Muscle of arm (tissue), 14 donors: ENCODE results near the gene ECT2L. TPM values are rescaled to one million over a fixed set of nuclear protein-coding genes. Genes with fewer than 3 reads are reported as not detected.

Experiments used
- DNase-seq: peaks from one replicate; pipeline ENCODE4 v3.0.0-alpha.2; 2013
- long read RNA-seq, 11 donors: transcript quantifications; one replicate each; lab custom pipeline, GENCODE V29; 2026
- polyA plus RNA-seq, 12 donors: library from polyadenylated mRNA; unstranded; fragments of 120-200 nt; gene quantifications; one replicate each; pipeline ENCODE4 v1.2.1, GENCODE V29; 2013; ENCODE audit not compliant: insufficient read length in 12 of 12

Gene ECT2L, protein sequence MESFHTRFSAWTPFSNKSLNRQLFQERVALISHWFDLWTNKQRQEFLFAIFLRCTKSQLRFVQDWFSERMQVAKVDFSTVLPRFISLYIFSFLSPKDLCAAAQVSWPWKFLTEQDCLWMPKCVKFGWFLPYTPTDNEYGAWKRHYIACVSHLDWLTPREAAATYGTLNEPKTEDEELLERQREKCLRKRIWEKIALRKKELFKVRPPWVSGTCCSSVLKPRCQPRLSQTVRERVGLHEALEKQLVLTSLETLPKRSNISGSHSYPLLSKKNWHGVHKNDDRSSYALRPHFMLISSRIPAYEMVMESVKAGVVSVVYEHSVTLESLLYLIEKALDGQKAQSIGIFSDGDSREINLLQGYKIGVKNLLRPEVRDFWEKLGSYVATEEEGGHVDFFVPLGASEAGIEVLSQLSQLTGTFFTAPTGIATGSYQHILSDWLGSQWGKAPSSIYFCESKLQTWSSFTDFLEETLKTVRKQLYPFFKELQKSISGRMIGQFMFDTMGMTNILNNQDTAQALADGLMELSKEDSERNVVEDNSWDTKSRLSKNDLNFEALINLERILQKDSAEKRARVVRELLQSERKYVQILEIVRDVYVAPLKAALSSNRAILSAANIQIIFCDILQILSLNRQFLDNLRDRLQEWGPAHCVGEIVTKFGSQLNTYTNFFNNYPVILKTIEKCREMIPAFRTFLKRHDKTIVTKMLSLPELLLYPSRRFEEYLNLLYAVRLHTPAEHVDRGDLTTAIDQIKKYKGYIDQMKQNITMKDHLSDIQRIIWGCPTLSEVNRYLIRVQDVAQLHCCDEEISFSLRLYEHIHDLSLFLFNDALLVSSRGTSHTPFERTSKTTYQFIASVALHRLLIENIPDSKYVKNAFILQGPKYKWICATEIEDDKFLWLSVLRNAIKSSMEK
- polyA plus RNA-seq = under 1 TPM in 10 of 12 donors, not detected in 2; 0.12 to 0.56 (median 0.24) TPM
- long read RNA-seq, donor 1 = 0 reads
- long read RNA-seq, donor 2 = 0 reads
- long read RNA-seq, donor 3 = 0 reads
- long read RNA-seq, donor 4 = 0 reads
- long read RNA-seq, donor 5 = 0 reads
- long read RNA-seq, donor 6 = 0 reads
- long read RNA-seq, donor 7 = 0 reads
- long read RNA-seq, donor 8 = 0 reads
- long read RNA-seq, donor 9 = 0 reads
- long read RNA-seq, donor 10 = 0 reads
- long read RNA-seq, donor 11 = 0 reads

DNA sequence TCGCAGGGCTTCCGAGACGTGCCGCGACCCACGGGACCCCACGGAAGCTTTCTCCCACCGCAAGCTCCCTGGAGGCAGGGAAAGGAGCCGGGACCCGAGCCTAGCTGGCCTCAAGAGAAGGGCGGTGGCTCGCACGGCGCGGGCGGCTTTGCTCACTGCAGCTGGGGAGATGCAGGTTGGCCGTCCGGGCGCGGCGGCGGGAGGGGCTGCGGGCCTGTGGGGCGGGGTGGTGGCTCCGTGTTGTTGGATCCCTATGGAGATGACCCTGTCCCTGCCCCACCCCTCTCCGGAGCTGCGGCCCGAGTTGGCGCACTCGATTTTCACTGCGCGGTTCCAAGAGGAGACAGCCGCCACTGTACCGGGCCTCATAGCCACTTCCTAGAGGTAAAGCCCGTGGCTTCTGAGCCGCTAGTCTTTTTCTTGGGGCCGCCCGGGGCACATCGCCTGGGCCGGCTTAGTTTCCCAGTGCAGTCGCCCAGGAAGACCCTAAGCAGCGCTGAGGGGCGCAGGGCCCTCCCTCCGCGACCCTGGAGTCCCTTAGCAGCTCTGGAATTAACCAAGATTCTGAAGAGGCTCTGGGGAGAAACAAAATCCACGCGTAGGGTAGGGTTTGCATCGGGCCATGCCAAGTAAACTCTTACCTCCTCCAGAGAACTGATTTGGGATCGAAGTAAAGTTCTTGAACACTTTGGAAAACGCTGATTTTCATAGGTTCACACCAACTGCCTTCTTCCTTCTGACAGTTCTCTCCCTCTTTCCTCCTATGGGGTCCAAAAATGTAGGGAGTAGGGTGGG lies at the start of gene ECT2L:
ECT2L (plus strand) TSS at position 279 of the 795 bp plus-strand sequence. CDS start 17,188 bp downstream, outside the sequence.
- peak; percentile 57 for DNase-seq

DNA sequence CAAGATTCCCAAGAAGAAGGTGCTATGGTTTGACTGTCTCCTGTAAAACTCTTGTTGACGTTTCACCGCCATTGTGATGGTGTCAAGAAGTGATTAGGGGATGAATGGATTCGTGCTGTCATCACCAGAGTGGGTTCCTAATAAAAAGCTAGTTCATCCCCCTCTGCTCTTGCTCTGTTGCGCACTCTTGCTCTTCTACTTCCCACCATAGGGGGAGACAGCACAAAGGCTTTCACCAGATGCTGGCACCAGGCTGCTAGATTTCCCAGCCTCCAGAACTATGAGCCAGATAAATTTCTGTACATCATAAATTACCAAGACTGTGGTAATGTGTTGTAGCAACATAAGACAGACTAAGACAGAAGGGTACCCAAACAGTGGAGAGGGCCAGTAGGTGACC lies 43.9 kb upstream of the ECT2L start:
- no peak for DNase-seq

DNA sequence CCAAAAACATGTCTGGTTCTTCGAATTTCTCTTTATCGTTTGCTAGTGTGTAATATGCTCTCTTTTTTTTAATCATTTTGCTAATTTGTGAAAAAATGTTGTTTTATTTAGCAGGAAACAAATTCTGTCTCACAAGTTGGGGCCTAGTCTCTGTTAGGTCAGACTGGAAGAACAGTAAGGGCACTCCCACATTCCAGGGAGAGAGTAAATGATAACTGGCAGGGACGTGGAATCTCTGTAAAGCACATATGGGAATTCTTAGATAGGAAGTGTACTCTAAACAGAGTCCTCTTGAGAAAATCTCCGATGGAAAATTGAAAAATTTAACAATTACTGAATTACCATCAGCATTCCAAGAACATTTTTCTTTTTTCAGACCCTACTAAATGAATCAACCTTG lies 38.8 kb upstream of the ECT2L start:
- peak; percentile 16 for DNase-seq

DNA sequence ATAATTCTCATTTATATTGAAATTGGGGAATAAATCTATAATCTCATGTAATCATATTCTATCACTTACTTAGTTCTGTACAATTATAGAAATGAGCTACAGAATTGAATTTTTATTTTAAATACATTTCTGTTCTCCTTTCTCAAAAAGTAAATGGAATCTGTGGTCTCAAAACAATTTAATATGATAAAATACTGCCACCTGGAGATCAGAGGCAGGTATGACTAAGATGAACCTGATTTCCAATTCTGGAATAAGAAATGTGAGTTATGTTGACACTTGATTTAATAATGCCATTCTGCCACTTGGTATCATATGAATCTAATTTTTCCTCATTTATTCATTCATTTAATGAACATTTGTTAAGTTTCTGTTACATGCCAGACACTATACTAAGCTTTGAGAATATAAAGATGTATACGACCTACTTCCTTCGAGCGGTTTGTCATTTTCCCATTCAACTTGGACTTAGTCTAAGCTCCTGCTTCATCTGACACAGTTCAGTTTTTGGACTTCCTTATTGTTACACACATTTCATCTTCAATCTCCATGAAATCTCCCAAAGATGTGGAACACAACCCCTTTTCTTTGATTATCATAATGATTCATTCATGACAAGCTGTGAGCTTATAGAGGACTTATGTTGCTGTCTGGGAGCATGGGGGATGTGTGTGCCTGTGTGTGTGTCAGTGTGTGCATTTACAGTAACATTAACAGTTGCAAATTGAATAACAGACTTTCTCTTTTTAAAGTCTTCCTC lies 29.8 kb upstream of the ECT2L start:
- peak; percentile 31 for DNase-seq

DNA sequence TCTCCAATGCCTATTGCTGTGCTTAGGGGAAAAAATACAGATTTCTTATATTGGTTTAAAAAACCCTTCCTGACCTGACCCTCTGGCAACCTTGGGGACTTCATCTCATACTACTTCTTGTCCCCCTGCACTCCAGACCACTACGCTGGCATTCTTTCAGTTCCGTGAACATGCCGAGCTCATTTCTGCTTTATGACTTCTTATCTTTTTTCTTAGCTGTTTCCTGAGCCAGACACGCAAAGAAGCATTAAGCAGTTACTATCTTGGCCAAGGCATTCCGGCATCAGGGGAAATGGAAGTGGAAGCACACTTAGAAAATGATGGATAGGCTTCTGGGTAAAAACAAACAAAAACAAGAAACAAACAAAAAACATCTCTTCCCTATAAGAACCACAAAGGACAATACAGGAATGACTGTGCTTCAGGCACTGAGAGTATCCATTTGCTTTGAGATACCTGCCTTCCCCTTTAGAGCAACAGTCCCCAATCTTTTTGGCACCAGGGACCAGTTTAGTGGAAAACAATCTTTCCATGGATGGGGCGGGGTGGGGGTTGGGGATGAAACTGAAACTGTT lies 26.7 kb upstream of the ECT2L start:
- peak; percentile 1 for DNase-seq

DNA sequence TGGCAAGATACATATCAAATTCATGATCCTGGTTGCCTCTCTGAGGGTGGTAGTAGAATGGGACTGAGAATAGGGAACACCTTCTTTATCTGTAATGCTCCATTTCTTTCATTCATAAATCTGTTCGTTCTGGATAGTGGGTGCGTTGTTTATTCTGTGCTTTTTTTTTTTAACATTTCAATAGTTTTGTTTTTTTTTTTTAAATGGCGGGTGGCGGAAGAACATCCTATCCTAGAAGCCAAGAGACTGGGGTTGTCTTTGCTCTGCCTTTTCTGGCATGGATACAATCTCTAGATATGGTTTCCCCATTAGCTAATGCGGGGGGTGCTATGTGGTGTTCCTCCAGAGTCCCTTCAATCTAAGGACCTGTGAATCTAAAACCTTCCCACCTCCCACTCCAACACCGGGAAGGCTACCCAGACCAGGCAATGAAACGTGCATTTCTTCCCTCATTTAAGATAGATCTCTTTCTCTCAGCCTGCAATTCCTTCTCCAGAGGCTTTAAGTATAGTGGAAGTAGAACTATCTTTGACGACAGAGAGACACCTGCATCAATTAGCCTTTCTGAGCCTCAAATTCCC lies 23.2 kb upstream of the ECT2L start:
- DNase-seq = no peak

DNA sequence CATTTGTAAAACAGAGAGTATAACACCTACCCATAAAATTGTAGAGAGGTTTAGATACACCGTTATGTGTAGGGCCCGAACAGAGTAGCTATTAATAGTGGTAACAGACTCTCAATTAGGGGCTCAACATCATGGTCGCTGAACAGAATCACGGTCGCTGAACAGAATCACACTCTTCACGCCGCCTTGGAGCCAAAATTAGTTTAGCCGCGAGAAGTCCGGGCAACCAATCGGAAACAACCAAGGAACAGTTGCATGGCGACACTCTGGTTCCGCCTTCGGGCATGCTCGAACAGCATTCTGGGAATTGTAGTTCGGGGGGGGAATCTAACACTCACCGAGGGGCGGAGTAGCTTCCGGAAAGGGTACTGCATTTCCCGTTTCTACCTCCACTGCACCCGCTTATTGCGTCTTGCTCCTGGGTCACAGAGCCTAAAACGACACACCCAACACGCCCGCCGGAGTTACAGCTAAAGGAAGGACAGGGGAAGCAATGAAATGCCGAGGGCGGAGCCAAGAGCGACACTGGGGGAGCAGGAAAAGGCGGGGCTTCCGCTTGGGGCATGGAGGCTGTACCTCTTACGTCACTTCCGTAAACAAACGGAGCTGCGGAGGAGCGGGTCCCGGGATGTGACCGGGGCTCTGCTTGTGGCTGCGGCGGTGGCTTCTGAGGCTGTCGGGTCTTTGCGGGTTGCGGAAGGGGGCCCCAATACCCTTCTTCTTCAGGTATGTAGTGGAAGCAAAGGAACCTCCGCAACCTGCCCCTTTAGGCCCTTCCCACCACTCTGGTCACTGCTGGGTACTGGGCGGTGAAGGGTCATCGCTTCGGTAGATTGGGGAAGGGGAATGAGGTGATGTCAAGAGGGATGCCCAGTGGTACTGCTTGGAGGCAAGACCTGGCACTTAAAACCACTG lies 22.5 kb upstream of the ECT2L start, which contains the start of gene CCDC28A:
CCDC28A (plus strand) TSS at position 593 of the 915 bp plus-strand sequence. CDS start 2,352 bp downstream, outside the sequence.
- peak; percentile 96 for DNase-seq

DNA sequence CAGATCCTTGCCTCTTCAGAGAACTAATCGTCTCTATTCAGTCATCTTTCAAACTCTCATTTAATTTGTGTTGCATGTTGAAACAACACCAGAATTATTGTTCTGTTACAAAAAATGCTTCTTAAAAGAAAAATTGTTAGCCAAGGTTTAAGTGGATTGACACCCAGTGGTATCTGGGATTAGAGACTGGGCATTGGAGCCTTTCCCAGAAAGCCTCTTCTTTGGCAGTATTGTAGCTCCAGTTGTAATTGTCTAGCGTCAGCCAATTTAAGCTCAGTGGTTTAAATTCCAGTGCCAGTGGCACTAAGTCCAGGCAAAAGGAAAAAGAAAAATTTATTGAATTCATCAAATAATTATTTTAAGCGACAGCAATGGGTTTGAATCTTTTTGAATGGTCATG lies 21.5 kb upstream of the ECT2L start:
- no peak for DNase-seq

DNA sequence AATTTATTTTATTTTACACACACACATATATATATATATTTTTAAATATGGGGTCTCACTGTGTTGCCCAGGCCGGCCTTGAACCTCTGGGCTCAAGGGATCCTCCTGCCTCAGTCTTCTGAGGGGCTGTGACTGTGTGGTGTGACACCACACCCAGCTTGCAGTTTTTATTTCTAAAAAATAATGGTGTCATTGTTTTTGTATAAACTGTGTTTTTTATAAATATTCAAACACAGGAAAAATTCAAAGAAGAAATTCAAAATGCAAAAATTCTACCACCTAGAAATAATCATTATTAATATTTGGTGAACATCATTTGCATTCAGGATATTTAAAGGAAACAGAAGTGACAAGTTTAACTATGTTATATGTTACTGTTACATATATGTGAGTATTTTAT lies 19.2 kb upstream of the ECT2L start:
- no peak for DNase-seq

DNA sequence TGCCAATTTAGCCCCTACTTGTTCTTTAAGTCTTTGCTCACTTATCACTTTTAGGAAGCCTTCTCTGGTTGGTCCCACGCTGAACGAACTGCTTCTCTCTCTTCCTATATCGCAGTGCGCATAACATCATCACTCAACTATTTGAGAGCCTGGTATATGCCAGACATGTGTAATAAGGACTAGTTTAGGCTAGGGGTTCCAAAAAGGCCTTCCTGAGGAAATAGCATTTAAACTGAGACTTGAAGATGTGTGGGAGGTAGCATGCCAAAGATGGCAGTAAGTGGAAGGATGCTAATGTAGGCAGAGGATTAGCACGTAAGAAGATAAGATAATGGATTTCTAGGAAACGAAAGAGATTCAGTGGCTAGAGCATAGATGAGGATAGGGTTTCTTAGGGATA lies 17.6 kb upstream of the ECT2L start:
- no peak for DNase-seq

DNA sequence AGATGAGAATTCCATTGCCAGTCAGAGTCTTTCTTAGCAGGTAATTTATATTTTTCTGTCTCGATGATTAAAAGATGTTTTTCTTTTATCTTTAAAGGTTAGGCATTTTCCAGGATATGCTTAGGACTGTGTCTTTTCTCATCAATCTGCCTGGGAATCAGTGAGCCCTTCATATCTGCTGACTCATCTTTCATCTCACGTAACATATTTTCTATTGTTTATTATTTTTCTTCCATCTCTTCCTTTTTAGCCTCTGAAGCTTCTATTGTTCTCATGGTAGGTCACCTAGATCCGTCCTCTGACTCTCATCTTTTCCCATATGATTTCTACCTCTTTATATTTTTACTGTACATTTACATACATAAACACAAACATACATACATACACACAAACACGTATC lies 13.6 kb upstream of the ECT2L start:
- no peak for DNase-seq

DNA sequence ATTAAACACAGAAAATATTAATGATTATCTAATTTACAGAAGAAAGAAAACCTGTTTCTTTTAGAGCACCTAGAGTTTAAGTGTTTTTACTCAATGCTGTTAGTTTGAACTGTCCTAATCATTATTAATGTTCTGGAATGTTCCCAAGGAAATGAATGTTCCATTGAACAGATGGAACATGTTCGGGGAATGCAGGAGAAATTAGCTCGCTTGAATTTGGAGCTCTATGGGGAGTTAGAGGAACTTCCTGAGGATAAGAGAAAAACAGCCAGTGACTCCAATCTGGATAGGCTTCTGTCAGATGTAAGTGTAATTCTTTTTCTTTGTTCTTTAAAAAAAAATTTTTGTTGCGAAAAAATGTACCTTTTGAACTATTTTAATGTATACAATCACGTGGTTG lies 10.8 kb upstream of the ECT2L start:
- DNase-seq = no peak

DNA sequence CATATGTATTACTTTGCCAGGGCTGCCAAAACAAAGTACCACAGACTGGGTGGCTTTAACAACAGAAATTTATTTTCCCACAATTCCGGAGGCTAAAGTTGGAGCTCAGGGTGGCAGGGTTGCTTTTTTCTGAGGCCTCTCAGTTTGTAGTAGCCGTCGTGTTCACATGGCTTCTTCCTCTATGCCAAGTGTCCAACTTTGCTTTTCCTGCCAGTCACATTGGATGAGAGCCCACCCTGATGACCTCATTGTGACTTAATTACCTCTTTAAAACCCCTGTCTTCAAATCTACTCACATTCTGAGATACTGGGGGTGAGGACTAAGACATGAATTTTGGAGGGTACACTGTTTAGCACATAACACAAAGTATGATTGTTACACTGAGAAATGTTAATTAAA lies 9.9 kb upstream of the ECT2L start:
- no peak for DNase-seq

DNA sequence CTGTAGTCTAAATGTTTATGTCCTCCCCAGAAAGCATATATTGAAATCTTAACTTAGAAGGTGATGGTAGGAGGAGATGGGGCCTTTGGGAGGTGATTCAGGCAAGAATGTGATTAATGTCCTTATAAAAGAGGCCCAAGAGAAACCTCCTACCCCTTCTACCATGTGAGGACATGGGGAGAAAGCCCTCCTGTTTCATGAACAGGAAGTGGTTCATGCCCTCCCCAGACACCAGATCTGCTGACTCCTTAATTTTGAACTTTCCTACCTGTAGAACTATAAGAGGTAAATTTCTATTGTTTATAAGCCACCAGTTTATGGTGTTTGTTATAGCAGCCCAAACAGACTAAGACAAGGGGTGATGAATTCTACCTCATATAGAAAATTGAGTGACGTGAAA lies 8.7 kb upstream of the ECT2L start:
- DNase-seq = no peak

DNA sequence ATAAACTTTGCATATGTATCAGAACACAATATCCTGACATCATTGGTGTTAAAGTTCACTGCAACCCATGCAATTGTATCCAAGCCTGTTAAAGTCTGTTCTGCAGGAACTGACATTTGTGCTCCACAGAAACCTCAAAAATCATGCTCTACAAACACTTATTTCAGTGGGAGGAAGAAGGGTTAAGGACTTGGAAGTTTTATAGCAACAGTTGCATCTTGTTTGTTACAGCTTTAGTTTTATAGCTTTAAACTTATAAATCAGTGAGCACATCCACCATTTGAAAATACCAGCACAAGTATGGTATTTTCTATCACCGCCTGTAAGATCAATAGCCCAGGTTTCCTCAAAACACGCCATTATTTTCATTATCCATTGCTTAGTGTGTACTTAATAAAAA lies 884 bp downstream of the ECT2L start:
- DNase-seq = no peak

DNA sequence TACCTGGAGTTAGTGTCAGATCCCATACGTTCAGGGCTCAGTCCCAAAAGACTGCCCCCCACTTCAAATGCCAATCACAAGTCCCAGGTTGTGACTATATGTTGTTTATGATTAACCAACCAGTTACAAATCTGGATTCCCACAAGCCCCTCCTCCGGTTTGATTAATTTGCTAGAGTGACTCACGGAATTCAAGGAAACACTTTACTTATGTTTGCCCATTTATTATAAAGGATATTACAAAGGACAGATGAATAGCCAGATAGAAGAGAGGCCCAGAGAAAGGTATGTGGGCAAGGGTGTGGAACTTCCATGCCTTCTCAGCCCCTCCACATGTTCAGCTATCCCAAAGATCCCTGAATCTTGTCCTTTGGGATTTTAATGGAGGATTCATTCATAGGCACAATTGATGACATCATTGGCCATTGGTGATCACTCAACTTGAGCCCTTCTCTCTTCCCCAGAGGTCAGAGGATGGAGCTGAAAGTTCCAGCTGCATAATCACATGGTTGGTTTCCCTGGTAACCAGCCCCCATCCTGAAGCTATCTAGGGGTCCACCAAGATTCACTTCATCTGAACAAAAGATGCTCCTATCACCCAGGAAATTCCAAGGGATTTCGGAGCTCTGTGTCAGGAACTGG lies 2.0 kb downstream of the ECT2L start:
- no peak for DNase-seq

DNA sequence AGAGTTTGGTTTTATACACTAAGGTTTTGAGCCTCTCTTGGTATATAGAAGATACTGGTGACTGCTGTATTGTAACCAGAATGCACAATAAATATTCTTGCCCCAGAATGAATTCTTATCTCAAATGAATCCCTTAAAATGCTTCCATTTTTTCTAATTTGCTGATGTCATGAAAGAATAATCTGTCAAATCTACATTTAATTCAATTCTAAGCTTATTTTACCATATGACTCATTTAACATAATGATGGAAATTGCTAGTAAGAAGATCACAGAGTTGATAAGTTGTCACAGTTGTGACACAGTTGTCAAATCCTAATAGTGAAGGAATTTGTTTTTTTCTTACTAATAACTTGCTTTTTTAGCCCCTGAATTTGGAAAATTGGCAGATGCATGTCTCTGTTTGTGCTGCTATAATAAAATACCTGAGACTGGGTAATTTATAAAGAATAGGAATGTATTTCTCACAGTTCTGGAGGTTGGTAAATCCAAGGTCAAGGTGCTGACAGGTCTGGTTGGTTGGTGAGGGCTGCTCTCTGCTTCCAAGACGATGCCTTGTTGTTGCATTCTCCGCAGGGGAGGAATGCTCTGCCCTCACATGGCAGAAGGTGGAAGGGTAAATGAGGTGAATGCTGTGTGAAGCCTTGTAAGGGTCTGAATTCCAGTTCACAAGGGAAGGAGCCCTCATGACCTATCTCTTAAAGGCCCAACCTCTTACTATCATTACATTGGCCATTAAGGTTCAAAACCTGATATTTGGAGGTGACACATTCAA lies 4.7 kb downstream of the ECT2L start:
- DNase-seq = no peak
